ENCODE measurements around the gene C19orf25.

- TF ChIP-seq ZFP30 (CRISPR knock-in tag; IDR thresholded peaks at IDR 0.05) (no peak), CREB5 (CRISPR knock-in tag; IDR thresholded peaks at IDR 0.05; ENCODE audit: low read depth) (no peak), BACH2 (CRISPR knock-in tag; IDR thresholded peaks at IDR 0.05; ENCODE audit: borderline replicate concordance) (no peak), TCF4 (CRISPR knock-in tag; IDR thresholded peaks at IDR 0.05; ENCODE audit: borderline replicate concordance) (no peak), ZNF8 (CRISPR knock-in tag; IDR thresholded peaks at IDR 0.05) (no peak), ESRRG (CRISPR knock-in tag; IDR thresholded peaks at IDR 0.05) (no peak)
These were observed 46.3 kb upstream of the C19orf25 start for GRCh38 chr19:1525343-1525742.

Measured in SK-N-SH treated with all-trans-retinoic acid at 6 μM for 48 hours (cell line).